HepG2 (cell line): ENCODE results near the gene FKBP8. TPM values are rescaled to one million over a fixed set of nuclear protein-coding genes. Genes with fewer than 3 reads are reported as not detected.

Source experiments
- ATAD3A ChIP-seq: sonication (generic); formaldehyde crosslinking; IDR thresholded peaks from 2 replicates; pipeline ENCODE4 v1.4.0; 2020; ENCODE audit warnings: missing genetic modification reagents
- ATRX ChIP-seq: sonication (generic); formaldehyde crosslinking; IDR thresholded peaks from 2 replicates; pipeline ENCODE4 v1.4.0; 2020; ENCODE audit warnings: missing genetic modification reagents, borderline replicate concordance
- CBX2 ChIP-seq, 2 experiments: fragments of 200-600 bp in 1 of 2; sonication (generic); formaldehyde crosslinking in 1 of 2; IDR thresholded peaks; 2 replicates each; pipeline versions ENCODE4 v1.7.0 to v1.8.1; 2018 to 2022; ENCODE audit warnings: low read depth in 2 of 2, low read length in 1 of 2, mild to moderate bottlenecking in 1 of 2, missing genetic modification reagents in 1 of 2
- CENPT ChIP-seq: sonication (generic); formaldehyde crosslinking; IDR thresholded peaks from 2 replicates; pipeline ENCODE4 v1.8.0; 2022; ENCODE audit warnings: low read depth, mild to moderate bottlenecking, moderate library complexity, missing genetic modification reagents
- FOXP1 ChIP-seq, 2 experiments: fragments of 450-650 bp in 1 of 2; IDR thresholded peaks; 2 replicates each; pipeline ENCODE4 v1.6.1; 2017 to 2018; ENCODE audit warnings: antibody characterized with exemption in 1 of 2
- GTF3A ChIP-seq: sonication (generic); formaldehyde crosslinking; conservative IDR thresholded peaks from 2 replicates; pipeline ENCODE4 v1.4.0; 2020; ENCODE audit warnings: mild to moderate bottlenecking, missing genetic modification reagents
- HHEX ChIP-seq: IDR thresholded peaks from 2 replicates; pipeline ENCODE4 v1.6.1; 2016; ENCODE audit warnings: control low read depth
- HNF4A ChIP-seq: sonication (generic); formaldehyde crosslinking; IDR thresholded peaks from 2 replicates; pipeline ENCODE4 v1.4.0; 2020; ENCODE audit warnings: missing genetic modification reagents
- HNRNPK ChIP-seq: fragments of 200-400 bp; formaldehyde crosslinking; IDR thresholded peaks from 2 replicates; pipeline ENCODE4 v1.6.1; 2018; ENCODE audit warnings: low read length, low read depth, moderate library complexity, mild to moderate bottlenecking; ENCODE audit not compliant: poor library complexity, severe bottlenecking
- HNRNPL ChIP-seq: fragments of 200-400 bp; formaldehyde crosslinking; IDR thresholded peaks from 2 replicates; pipeline ENCODE4 v1.6.1; 2017; ENCODE audit warnings: mild to moderate bottlenecking, low read depth, low read length
- HNRNPLL ChIP-seq: fragments of 200-400 bp; formaldehyde crosslinking; IDR thresholded peaks from 2 replicates; pipeline ENCODE4 v1.6.1; 2017; ENCODE audit warnings: mild to moderate bottlenecking, low read depth, low read length; ENCODE audit not compliant: poor library complexity, severe bottlenecking
- MATR3 ChIP-seq: sonication (generic); formaldehyde crosslinking; IDR thresholded peaks from 2 replicates; pipeline ENCODE4 v1.4.0; 2020; ENCODE audit warnings: missing genetic modification reagents
- MEF2D ChIP-seq: sonication (generic); formaldehyde crosslinking; IDR thresholded peaks from 2 replicates; pipeline ENCODE4 v1.5.1; 2020; ENCODE audit warnings: mild to moderate bottlenecking, missing genetic modification reagents
- MIER2 ChIP-seq: IDR thresholded peaks from 2 replicates; pipeline ENCODE4 v1.6.1; 2016; ENCODE audit warnings: missing biosample characterization, missing genetic modification reagents
- MXI1 ChIP-seq: IDR thresholded peaks from 3 replicates; pipeline ENCODE4 v1.6.1; 2012; ENCODE audit warnings: low read depth, low read length, inconsistent platforms, borderline replicate concordance
- MYC ChIP-seq: sonication (generic); formaldehyde crosslinking; IDR thresholded peaks from 2 replicates; pipeline ENCODE4 v1.9.0; 2021; ENCODE audit warnings: missing genetic modification reagents, borderline replicate concordance
- NFATC3 ChIP-seq: sonication (generic); formaldehyde crosslinking; IDR thresholded peaks from 2 replicates; pipeline ENCODE4 v1.5.1; 2020; ENCODE audit warnings: mild to moderate bottlenecking, missing genetic modification reagents
- NFRKB ChIP-seq: fragments of 450-650 bp; IDR thresholded peaks from 2 replicates; pipeline ENCODE4 v1.6.1; 2017
- REST ChIP-seq, 2 experiments: IDR thresholded peaks; 2 replicates each; pipeline ENCODE4 v1.6.1; 2011 to 2012; ENCODE audit warnings: low read length in 2 of 2, borderline replicate concordance in 1 of 2, low read depth in 1 of 2, mild to moderate bottlenecking in 1 of 2, moderate library complexity in 1 of 2
- RFX1 ChIP-seq: fragments of 450-650 bp; IDR thresholded peaks from 2 replicates; pipeline ENCODE4 v1.6.1; 2017
- SCMH1 ChIP-seq: sonication (generic); formaldehyde crosslinking; IDR thresholded peaks from 2 replicates; pipeline ENCODE4 v1.9.0; 2021; ENCODE audit warnings: missing genetic modification reagents, mild to moderate bottlenecking, borderline replicate concordance
- TEAD2 ChIP-seq: sonication (generic); formaldehyde crosslinking; IDR thresholded peaks from 2 replicates; pipeline ENCODE4 v1.9.0; 2021; ENCODE audit warnings: missing genetic modification reagents
- YEATS4 ChIP-seq: sonication (generic); formaldehyde crosslinking; IDR thresholded peaks from 2 replicates; pipeline ENCODE4 v1.4.0; 2020; ENCODE audit warnings: missing genetic modification reagents, borderline replicate concordance
- ZC3H4 ChIP-seq: sonication (generic); formaldehyde crosslinking; IDR thresholded peaks from 2 replicates; pipeline ENCODE4 v1.4.0; 2020; ENCODE audit warnings: missing genetic modification reagents, borderline replicate concordance
- ZFP1 ChIP-seq: IDR thresholded peaks from 2 replicates; pipeline ENCODE4 v1.6.1; 2016
- ZKSCAN5 ChIP-seq: sonication (generic); formaldehyde crosslinking; IDR thresholded peaks from 2 replicates; pipeline ENCODE4 v1.5.1; 2020; ENCODE audit warnings: mild to moderate bottlenecking, missing genetic modification reagents
- ZNF383 ChIP-seq: sonication (generic); formaldehyde crosslinking; IDR thresholded peaks from 2 replicates; pipeline ENCODE4 v1.4.0; 2020; ENCODE audit warnings: missing genetic modification reagents, mild to moderate bottlenecking, borderline replicate concordance
- ZNF616 ChIP-seq: sonication (generic); formaldehyde crosslinking; IDR thresholded peaks from 2 replicates; pipeline ENCODE4 v1.5.0; 2020; ENCODE audit warnings: low read depth, mild to moderate bottlenecking, missing genetic modification reagents
- ZSCAN22 ChIP-seq: sonication (generic); formaldehyde crosslinking; IDR thresholded peaks from 2 replicates; pipeline ENCODE4 v1.4.0; 2020; ENCODE audit warnings: mild to moderate bottlenecking, missing genetic modification reagents
- polyA plus RNA-seq, 8 experiments: library from polyadenylated mRNA; depleted of rRNA in 3 of 8; stranded (reverse) in 7 of 8; unstranded in 1 of 8; fragments of >200 nt; fragmentation: Illumina TruSeq in 4 of 8; extraction: Trizol in 4 of 8; gene quantifications; 2 replicates each; pipeline versions ENCODE4 v1.2.1 to v1.2.3, GENCODE V29; 2011 to 2016; ENCODE audit warnings: low read depth in 4 of 8, missing spikeins in 1 of 8, mixed read lengths in 1 of 8; ENCODE audit not compliant: insufficient read depth in 1 of 8
- total RNA-seq, 5 experiments: library from RNA; depleted of rRNA; stranded (reverse); fragments of >200 nt; fragmentation: Illumina TruSeq; extraction: Trizol; gene quantifications; 2 replicates each; pipeline ENCODE4 v1.2.3, GENCODE V29; 2016; ENCODE audit warnings: low read depth in 1 of 5

Gene FKBP8
- total and polyA plus RNA-seq, 2 of the 13 experiments (the other 11 are each of a cell fraction or from before 2014, with no cell fraction given) = 81.7 to 93.9 TPM

GRCh38 chr19:18588611-18589379 is 45.4 kb upstream of the FKBP8 start, which contains the start of gene REX1BD (continued):
- TF ChIP-seq HNRNPK (peak; percentile 88), ATRX (CRISPR knock-in tag) (no peak), HNRNPLL (peak; percentile 84), ZKSCAN5 (CRISPR knock-in tag) (no peak), MEF2D (CRISPR knock-in tag) (0 out of 2 replicates have a peak, but pooled peaks have one; percentile 24), ZFP1 (CRISPR knock-in tag) (no peak; the same call in 1 of the 2 replicates), NFATC3 (no peak), MATR3 (CRISPR knock-in tag) (no peak), HNF4A (CRISPR knock-in tag) (peak; percentile 28; the same call in 1 of the 2 replicates), HNRNPL (peak; percentile 23; the same call in 1 of the 2 replicates), ZC3H4 (no peak), ATAD3A (CRISPR knock-in tag) (no peak), TEAD2 (CRISPR knock-in tag) (no peak), ZNF383 (CRISPR knock-in tag) (no peak), YEATS4 (CRISPR knock-in tag) (peak; percentile 70), ZSCAN22 (no peak; the same call in 1 of the 2 replicates), REST (IDR thresholded peaks at IDR 0.05; ENCODE audit: borderline replicate concordance in 1 of 2, low read depth in 1 of 2, low read length in 2 of 2) (0 out of 4 replicates have a peak, but pooled peaks of 1 of the 2 experiments have one; percentile 38), FOXP1 (IDR thresholded peaks at IDR 0.05) (no peak), FOXP1 (CRISPR knock-in tag; IDR thresholded peaks at IDR 0.05) (peak; percentile 34; the same call in 1 of the 2 replicates), CENPT (no peak), MIER2 (peak; percentile 50; the same call in 1 of the 2 replicates), MXI1 (peak; percentile 49; the same call in 1 of the 3 replicates), CBX2 (IDR thresholded peaks at IDR 0.05; ENCODE audit: low read depth, low read length) (no peak), CBX2 (CRISPR knock-in tag; IDR thresholded peaks at IDR 0.05; ENCODE audit: low read depth) (no peak), SCMH1 (CRISPR knock-in tag) (no peak), ZNF616 (CRISPR knock-in tag) (0 out of 2 replicates have a peak, but pooled peaks have one; percentile 31), NFRKB (no peak), GTF3A (CRISPR knock-in tag) (no peak), MYC (peak; percentile 76), HHEX (CRISPR knock-in tag) (no peak), RFX1 (no peak)
